H54 (cell line): ENCODE results near the gene HAP1.
"Not testable (repeated sequence)": the region's sequence is repeated elsewhere in the genome, so short reads cannot be mapped to it uniquely, and the experiment has no call there.

ENCODE experiments used
- DNase-seq: peaks from one replicate; pipeline ENCODE4 v3.0.0; 2011; ENCODE audit warnings: low spot score, mixed read lengths; ENCODE audit not compliant: insufficient read length
- FAIRE-seq: peaks from 3 replicates; lab custom pipeline; 2011; peaks lifted over from hg19 to GRCh38; lab: Jason Lieb, UNC
- POLR2A ChIP-seq: IDR thresholded peaks from 2 replicates; pipeline ENCODE4 v1.6.1; 2011; ENCODE audit warnings: low read depth, mild to moderate bottlenecking, low read length

Gene HAP1

DNA sequence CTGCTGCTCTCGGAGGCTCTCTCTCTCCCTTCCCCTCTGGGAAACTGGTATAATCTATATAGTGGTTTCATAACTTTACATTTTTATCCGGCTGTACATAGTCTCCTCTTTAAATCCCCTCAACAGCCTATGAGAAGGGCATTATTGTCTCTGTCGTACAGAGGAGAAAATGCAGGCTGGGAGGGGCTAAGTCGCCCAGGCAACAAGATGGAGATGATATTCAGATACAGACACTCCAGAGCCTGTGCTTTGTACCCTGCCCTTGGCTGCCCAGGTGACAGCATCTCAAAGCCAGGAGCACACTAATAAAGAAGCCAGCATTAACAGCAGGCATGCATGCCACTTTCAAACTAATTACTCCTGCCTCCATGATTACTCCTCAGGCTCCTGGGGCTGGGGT, 50.4 kb downstream of the HAP1 start:
- DNase-seq (no peak), FAIRE-seq (no peak)
- no peak for TF ChIP-seq POLR2A

DNA sequence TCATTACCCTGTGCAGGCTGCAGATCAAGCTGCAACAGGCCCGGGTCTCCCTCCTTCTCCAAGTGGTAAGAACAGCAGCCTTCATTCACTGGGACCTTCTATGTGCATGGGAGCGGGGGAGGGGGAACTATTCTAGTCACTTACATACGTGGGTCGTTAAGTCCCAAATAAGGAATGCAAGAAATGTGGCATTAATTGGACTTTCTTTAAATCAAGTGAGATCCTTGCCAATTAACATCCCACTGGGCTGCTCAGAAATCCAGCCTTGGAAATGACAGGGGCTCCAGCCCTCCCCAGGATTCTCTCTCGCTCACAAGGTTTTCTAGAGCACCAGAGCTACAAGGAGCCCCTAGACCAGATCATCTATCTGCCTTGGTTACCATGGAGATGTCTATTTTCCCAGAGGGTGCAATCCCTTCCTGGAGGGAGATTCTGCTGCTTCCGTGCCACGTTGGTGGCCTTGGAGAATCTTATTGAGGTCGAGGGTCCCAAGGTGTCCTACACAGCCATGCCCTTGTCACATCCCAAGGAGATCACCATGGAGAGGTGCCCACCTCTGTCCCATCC, 50.9 kb downstream of the HAP1 start:
- FAIRE-seq = no peak
- TF ChIP-seq POLR2A = no peak
- no peak for DNase-seq

DNA sequence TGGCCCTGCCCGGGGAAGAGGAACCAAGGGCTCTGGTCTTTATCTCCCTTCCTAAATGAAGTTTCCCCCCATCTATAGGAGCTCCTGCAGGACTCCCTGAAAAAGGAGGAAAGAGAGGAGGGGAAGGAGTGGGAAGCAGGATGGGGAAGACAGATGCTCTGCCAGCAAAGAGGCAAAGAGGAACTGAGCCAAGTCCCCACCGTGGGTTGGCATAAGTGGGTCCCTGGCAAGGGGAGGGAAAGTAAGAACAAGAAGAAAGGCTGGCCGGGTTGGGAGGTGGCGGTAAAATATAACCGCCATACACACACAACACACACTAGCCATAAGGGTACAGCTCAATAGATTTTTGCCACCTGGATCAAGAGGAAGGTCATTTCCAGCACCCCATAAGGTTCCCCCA, 51.8 kb downstream of the HAP1 start:
- no peak for FAIRE-seq
- DNase-seq = no peak
- TF ChIP-seq POLR2A = no peak

DNA sequence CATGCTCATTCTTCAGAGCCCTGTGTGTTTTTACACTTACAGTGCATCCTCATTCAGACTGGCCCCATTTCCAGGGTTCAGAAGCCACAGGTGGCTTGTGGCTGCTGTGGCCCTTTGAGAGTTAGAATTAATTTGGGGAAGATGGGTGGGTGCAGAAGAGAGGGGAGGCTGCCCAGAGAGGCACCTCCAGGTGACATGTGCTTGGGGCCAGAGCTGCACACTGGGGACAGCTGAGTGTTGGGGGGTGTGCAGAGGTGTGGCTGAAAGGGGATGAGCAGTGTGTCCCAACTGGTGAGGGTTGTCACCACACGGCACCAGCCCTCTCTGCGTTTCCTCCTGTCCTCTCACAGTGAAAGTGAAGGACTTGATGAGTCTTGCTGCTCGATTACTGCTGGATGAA, 52.7 kb downstream of the HAP1 start:
- no peak for DNase-seq
- FAIRE-seq = no peak
- no peak for TF ChIP-seq POLR2A

DNA sequence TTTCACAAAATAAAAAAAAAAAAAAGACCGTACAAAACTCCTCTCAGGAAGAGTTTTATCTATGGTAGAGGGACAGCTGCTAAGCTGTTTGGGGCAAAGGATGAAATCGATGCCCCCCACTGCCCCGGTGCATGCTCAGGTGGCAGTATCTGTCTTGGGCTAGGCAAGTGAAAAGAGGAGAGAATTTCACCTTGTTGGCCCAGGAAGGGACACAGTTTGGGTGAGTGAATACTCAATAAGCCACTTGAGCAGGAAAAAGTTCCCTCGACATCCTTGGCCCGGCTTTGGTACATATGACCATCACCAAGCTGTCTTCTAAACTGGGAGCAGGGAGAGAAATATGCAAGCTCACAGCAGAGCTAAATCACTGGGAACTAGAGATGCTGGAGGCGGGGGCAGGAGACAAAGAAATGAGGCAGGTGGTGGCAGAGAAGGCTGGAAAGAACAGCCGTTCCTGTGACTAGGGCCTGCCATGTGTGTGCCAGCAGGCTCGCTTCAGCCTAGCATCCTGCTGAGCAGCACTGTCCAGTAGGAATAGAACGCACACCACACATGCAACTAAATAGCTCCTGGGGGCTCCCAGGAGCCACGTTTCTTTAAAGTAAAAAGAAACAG, 53.9 kb downstream of the HAP1 start:
- FAIRE-seq (no peak), DNase-seq (no peak)
- TF ChIP-seq POLR2A = no peak

DNA sequence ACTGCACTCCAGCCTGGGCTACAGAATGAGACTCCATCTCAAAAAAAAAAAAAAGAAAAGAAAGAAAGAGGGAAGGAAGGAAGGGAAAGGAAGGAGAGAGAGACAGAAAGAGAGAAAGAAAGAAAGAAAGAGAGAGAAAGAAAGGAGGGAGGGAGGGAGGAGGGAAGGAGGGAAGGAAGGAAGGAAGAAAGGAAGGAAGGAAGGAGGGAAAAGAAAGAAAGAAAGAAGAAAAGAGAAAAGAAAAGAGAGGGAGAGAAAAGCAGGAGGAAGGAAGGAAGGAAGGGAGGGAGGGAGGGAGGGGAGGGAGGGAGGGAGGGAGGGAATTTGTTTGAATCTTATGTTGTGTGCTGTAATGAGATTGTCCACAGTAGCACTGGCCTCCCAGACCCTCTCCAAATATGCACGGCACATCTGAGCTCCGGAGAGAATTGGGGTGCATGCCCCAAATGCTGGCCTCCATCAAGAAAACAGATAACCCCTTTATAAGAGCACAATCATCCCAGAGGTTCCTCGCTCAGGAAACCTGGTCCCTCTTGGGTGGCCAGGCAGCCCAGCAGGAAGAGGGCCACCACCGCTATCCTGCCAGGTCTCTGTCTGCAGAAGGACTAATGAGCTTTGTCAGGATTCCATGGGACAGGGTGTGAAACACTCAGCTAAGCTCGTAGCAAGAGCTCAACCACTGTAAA, 54.6 kb downstream of the HAP1 start:
- FAIRE-seq (no peak), DNase-seq (no peak)
- no peak for TF ChIP-seq POLR2A

DNA sequence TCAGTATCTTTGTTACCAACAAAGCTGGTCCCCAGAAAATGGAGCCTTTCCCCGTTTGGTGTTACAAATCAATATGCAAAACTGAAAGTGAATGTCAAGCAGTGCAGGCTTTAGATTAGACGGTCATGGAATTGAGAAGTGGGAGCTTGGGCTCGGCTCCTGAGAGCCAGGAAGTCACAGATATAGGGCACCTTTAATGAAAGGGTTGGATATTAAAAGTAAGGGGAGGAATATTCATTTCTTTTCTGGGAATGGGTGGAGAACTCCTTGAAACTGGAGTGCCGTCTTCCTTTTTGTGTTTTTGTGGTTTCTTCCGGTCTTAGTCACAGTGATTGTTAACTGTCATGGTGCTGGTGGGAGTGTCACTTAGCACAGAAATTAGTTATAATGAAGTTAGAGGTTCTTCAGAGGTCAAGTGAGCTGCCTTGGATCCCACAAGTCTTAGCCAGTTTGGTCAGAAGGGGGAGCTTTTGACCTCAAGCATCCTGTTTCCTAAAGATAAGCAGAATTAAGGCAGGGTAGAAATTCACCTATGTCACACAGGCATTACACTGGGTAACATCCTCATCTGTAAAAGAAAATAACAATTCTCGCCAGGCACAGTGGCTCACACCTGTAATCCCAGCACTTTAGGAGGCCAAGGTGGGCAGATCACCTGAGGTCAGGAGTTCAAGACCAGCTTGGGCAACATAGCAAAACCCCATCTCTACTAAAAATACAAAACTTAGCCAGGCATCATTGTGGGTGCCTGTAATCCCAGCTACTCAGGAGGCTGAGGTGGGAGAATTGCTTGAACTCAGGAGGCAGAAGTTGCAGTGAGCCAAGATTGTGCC, 55.3 kb downstream of the HAP1 start:
- FAIRE-seq = peak; percentile 6
- no peak for DNase-seq
- TF ChIP-seq POLR2A = no peak

DNA sequence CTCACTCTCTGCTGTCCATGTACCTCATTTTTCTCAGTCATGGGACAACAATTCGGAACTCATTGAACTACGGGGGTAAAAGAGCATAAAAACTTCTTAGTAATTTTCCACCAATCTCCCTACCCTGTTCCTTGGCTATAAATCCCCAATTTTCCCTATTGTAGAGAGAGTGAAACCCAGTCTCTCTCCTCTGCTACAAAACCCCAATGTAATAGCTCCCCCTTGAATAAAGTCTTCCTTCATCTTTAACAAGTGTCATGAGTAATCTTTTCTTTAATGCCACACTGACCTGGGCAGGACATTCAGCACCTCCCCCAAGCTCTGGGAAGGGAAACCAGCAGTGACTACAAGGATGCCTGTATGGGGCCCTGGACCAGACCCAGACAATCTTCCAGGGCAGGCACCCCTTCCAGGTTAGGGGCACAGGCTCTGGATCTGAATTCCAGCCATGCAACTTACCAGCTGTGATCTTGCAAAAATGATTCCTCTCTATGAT, 56.0 kb downstream of the HAP1 start:
- no peak for FAIRE-seq
- TF ChIP-seq POLR2A = peak; percentile 55; the same call in 1 of the 2 replicates
- peak; percentile 31 for DNase-seq

DNA sequence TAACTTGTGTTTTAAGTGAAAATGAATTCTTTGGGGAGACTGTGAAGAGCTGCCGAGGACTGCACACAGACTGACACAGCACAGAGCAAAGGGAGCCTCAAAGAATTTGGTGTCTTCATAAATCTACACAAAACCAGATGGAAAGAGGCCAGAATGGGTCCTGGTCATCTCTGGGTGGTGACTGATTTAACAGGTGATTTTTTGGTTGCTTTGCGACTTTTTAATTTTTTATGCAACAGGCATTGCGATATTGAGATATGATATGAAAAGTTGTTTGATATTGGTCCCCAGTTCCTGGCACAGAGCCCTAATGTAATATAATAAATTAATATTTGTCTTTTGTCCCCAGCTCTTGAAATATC, 58.4 kb downstream of the HAP1 start:
- DNase-seq (no peak), FAIRE-seq (no peak)
- TF ChIP-seq POLR2A = no peak

DNA sequence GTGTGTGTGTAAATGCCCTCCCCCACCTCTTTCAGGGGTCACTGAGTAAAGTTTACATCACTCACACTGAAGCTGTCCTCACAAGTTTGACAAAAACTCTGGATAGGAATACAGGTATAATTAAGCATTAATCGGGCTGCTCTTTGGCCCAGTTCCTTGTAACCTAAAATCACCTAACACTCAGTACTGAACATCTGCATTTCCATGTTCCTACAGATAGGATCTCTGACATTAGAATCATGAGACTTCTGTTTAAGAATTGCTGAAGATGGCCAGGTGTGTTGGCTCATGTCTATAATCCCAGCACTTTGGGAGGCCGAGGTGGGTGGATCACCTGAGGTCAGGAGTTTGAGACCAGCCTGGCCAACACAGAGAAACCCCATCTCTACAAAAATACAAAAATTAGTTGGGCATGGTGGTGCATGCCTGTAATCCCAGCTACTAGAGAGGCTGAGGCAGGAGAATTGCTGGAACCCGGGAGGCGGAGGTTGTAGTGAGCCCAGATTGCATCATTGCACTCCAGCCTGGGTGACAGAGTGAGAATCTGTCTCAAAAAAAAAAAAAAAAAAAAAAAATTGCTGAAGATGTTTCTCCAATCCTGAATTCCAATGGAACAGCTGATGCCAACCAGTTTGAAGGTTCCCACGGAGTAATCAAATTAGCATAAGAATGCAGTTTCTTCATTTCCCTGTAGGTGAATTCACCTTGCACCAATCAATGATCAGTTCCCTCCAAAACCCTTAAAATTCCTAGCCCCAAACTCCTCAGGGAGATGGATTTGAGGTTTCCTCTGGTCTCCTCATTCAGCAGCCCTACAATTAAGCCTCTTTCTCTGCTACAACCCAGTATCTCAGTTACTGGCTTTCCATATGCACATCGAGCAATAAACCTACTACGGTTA, 59.0 kb downstream of the HAP1 start:
- not testable (repeated sequence) for DNase-seq, FAIRE-seq
